GM12878 (cell line): Measurements from ENCODE around the gene NR1D2. TPM values are rescaled to one million over a fixed set of nuclear protein-coding genes. Genes with fewer than 3 reads are reported as not detected.

ENCODE experiments used
- ATAC-seq: fragments of 200-7000 bp; cut with Tn5 transposase; 3 replicates; pipeline ENCODE4 v1.9.1; 2020; ENCODE audit warnings: mild to moderate bottlenecking, moderate library complexity
- BruUV-seq: library from RNA; stranded (reverse); fragments of 400-500 nt; replicated peaks from 2 replicates; lab custom pipeline; 2021; lab: Mats Ljungman, UMichigan
- CTCF ChIA-PET: fragments of 300-600 bp; sonication (Branson Sonifier 250); formaldehyde crosslinking; extraction: SDS; loops from one replicate; lab custom pipeline; 2021; ENCODE audit warnings: inconsistent platforms; lab: Yijun Ruan, JAX
- POLR2A ChIA-PET: fragments of 350-600 bp; formaldehyde crosslinking; extraction: SDS; loops from one replicate; lab custom pipeline; 2021; ENCODE audit warnings: inconsistent platforms; lab: Charles Lee
- RAD21 ChIA-PET: fragments of 300-600 bp; sonication (Branson Sonifier 250); formaldehyde crosslinking; loops from one replicate; lab custom pipeline; 2023; ENCODE audit warnings: antibody characterized with exemption; ENCODE audit not compliant: unreplicated experiment; lab: Charles Lee
- SMC1A ChIA-PET: fragments of 300-600 bp; sonication (Branson Sonifier 250); formaldehyde crosslinking; loops from one replicate; lab custom pipeline; 2023; ENCODE audit not compliant: unreplicated experiment, uncharacterized antibody; lab: Charles Lee
- DNase-seq: peaks from one replicate; pipeline ENCODE4 v3.0.0-alpha.2; 2011; ENCODE audit warnings: low read depth, low spot score
- FAIRE-seq: peaks from 3 replicates; lab custom pipeline; 2011; peaks lifted over from hg19 to GRCh38; lab: Jason Lieb, UNC
- H2AFZ ChIP-seq: 2 replicates; pipeline ENCODE4 v1.6.0; 2011; ENCODE audit warnings: low read depth, low read length, control low read depth; ENCODE audit not compliant: control insufficient read depth
- H3K27ac ChIP-seq: 2 replicates; pipeline ENCODE4 v1.5.1; 2011; ENCODE audit warnings: control low read depth; ENCODE audit not compliant: control insufficient read depth, insufficient read depth
- H3K27me3 ChIP-seq, 2 experiments: replicated peaks in 1 of 2; 2 replicates each; pipeline versions ENCODE4 v1.6.0 to v1.6.1; 2011; ENCODE audit warnings: low read length in 1 of 2; ENCODE audit not compliant: control insufficient read depth in 2 of 2, insufficient read depth in 2 of 2
- H3K36me3 ChIP-seq, 2 experiments: 2 replicates each; pipeline ENCODE4 v1.5.1; 2011; ENCODE audit warnings: low read length in 1 of 2; ENCODE audit not compliant: control insufficient read depth in 2 of 2, insufficient read depth in 2 of 2
- H3K4me1 ChIP-seq: 2 replicates; pipeline ENCODE4 v1.6.1; 2011; ENCODE audit warnings: mild to moderate bottlenecking, low read length, moderate library complexity, mixed read lengths; ENCODE audit not compliant: control insufficient read depth, insufficient read depth
- H3K4me2 ChIP-seq: 2 replicates; pipeline ENCODE4 v1.6.0; 2011; ENCODE audit warnings: control low read depth; ENCODE audit not compliant: control insufficient read depth, insufficient read depth
- H3K4me3 ChIP-seq: fragments of 200-600 bp; sonication (generic); 2 replicates; pipeline ENCODE4 v1.5.1; 2016
- H3K79me2 ChIP-seq: 2 replicates; pipeline ENCODE4 v1.6.0; 2011; ENCODE audit warnings: low read length; ENCODE audit not compliant: control insufficient read depth, insufficient read depth
- H3K9ac ChIP-seq: 2 replicates; pipeline ENCODE4 v1.8.0; 2011; ENCODE audit warnings: low read length, control low read depth, mixed read lengths; ENCODE audit not compliant: control insufficient read depth, insufficient read depth
- H3K9me3 ChIP-seq: replicated peaks from 3 replicates; pipeline ENCODE4 v1.5.1; 2011; ENCODE audit warnings: mild to moderate bottlenecking, low read length; ENCODE audit not compliant: control insufficient read depth, insufficient read depth
- H4K20me1 ChIP-seq: 2 replicates; pipeline ENCODE4 v1.6.0; 2011; ENCODE audit not compliant: control insufficient read depth, insufficient read depth
- CBFB ChIP-seq: IDR thresholded peaks from 2 replicates; pipeline ENCODE4 v1.6.1; 2016; ENCODE audit warnings: antibody characterized with exemption, low read depth
- MEF2B ChIP-seq: fragments of 450-650 bp; IDR thresholded peaks from 2 replicates; pipeline ENCODE4 v1.6.1; 2018; ENCODE audit warnings: mild to moderate bottlenecking, moderate library complexity; ENCODE audit not compliant: partially characterized antibody, poor library complexity, severe bottlenecking
- MYC ChIP-seq: IDR thresholded peaks from 2 replicates; pipeline ENCODE4 v1.6.1; 2011; ENCODE audit warnings: mild to moderate bottlenecking, low read length, moderate library complexity, inconsistent platforms; ENCODE audit not compliant: insufficient read depth, insufficient replicate concordance, insufficient read length, severe bottlenecking
- NFIC ChIP-seq: IDR thresholded peaks from 2 replicates; pipeline ENCODE4 v1.6.1; 2012; ENCODE audit warnings: low read depth, mild to moderate bottlenecking, inconsistent platforms, low read length, moderate library complexity
- RUNX3 ChIP-seq: IDR thresholded peaks from 2 replicates; pipeline ENCODE4 v1.6.1; 2012; ENCODE audit warnings: low read length, inconsistent platforms
- SMARCA5 ChIP-seq: fragments of 450-650 bp; IDR thresholded peaks from 2 replicates; pipeline ENCODE4 v1.6.1; 2017; ENCODE audit warnings: mild to moderate bottlenecking
- SMC3 ChIP-seq: IDR thresholded peaks from 2 replicates; pipeline ENCODE4 v1.6.1; 2011; ENCODE audit warnings: low read length, improper control_type of control experiment, borderline replicate concordance
- TCF7 ChIP-seq: IDR thresholded peaks from 2 replicates; pipeline ENCODE4 v1.6.1; 2014; ENCODE audit warnings: antibody characterized with exemption, borderline replicate concordance
- ZNF24 ChIP-seq: fragments of 450-650 bp; IDR thresholded peaks from 2 replicates; pipeline ENCODE4 v1.6.1; 2017; ENCODE audit warnings: antibody characterized with exemption, mild to moderate bottlenecking
- ZNF622 ChIP-seq: fragments of 450-650 bp; IDR thresholded peaks from 2 replicates; pipeline ENCODE4 v1.6.1; 2017; ENCODE audit warnings: mild to moderate bottlenecking, inconsistent platforms
- ZSCAN29 ChIP-seq: fragments of 450-650 bp; IDR thresholded peaks from 2 replicates; pipeline ENCODE4 v1.6.1; 2017; ENCODE audit warnings: mild to moderate bottlenecking, moderate library complexity
- in situ Hi-C: fragments of 300-500 bp; cut with MboI; formaldehyde crosslinking; loops from 9 replicates; pipeline ENCODE4 v1.14.3; 2018; ENCODE audit warnings: mixed read lengths
- intact Hi-C: fragments of 100-400 bp; cut with micrococcal nuclease; formaldehyde crosslinking; loops from one replicate; pipeline ENCODE4 v1.14.2; 2022; ENCODE audit not compliant: unreplicated experiment
- polyA plus RNA-seq, 11 experiments: library from polyadenylated mRNA; depleted of rRNA in 4 of 11; unstranded in 6 of 11; stranded (reverse) in 5 of 11; fragments of >200 nt; fragmentation: Nextera tagmentation in 4 of 11; fragmentation: Illumina TruSeq in 1 of 11; extraction: Ambion mirVana in 4 of 11; extraction: Trizol in 1 of 11; gene quantifications; 1 replicate in 1 of 11; 2 replicates in 10 of 11; pipeline versions ENCODE4 v1.2.1 to v1.2.3, GENCODE V29; 2011 to 2016; ENCODE audit warnings: inconsistent platforms in 2 of 11, missing spikeins in 2 of 11, low read depth in 1 of 11
- total RNA-seq, 4 experiments: library from RNA; depleted of rRNA in 3 of 4; stranded (reverse); fragments of >200 nt in 3 of 4; fragmentation: Illumina TruSeq in 1 of 4; extraction: Trizol in 1 of 4; gene quantifications; 2 replicates each; pipeline versions ENCODE4 v1.2.1 to v1.2.3, GENCODE V29; 2013 to 2021
- TF ChIP-seq, protein P1 (sequence below): IDR thresholded peaks from 2 replicates; pipeline ENCODE4 v1.6.1; 2012; ENCODE audit warnings: low read depth, low read length, improper control_type of control experiment
- TF ChIP-seq, protein P2 (sequence below): fragments of 150-350 bp; IDR thresholded peaks from 2 replicates; pipeline ENCODE4 v1.6.1; 2016; ENCODE audit warnings: low read depth, low read length
- TF ChIP-seq, protein P3 (sequence below): fragments of 150-350 bp; IDR thresholded peaks from 2 replicates; pipeline ENCODE4 v1.6.1; 2014; ENCODE audit warnings: mild to moderate bottlenecking, low read depth, low read length

The NR1D2 gene
- total and polyA plus RNA-seq, 10 of the 15 experiments (the other 5 are each of a cell fraction or from before 2014, with no cell fraction given): 0.67 to 5.3 (median 2.6) TPM

- no peak overlapping the region for H2AFZ ChIP-seq
- FAIRE-seq: no peak
- H3K27ac ChIP-seq: no peak overlapping the region
- no peak for TF ChIP-seq ZSCAN29
- TF ChIP-seq MYC: no peak
- TF ChIP-seq CBFB: no peak
- TF ChIP-seq, protein P1, sequence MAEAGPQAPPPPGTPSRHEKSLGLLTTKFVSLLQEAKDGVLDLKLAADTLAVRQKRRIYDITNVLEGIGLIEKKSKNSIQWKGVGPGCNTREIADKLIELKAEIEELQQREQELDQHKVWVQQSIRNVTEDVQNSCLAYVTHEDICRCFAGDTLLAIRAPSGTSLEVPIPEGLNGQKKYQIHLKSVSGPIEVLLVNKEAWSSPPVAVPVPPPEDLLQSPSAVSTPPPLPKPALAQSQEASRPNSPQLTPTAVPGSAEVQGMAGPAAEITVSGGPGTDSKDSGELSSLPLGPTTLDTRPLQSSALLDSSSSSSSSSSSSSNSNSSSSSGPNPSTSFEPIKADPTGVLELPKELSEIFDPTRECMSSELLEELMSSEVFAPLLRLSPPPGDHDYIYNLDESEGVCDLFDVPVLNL: no peak
- TF ChIP-seq TCF7: no peak
- TF ChIP-seq SMARCA5: no peak
- no peak for TF ChIP-seq ZNF622
- TF ChIP-seq ZNF24: no peak
- no peak for TF ChIP-seq NFIC
- TF ChIP-seq, protein P2, sequence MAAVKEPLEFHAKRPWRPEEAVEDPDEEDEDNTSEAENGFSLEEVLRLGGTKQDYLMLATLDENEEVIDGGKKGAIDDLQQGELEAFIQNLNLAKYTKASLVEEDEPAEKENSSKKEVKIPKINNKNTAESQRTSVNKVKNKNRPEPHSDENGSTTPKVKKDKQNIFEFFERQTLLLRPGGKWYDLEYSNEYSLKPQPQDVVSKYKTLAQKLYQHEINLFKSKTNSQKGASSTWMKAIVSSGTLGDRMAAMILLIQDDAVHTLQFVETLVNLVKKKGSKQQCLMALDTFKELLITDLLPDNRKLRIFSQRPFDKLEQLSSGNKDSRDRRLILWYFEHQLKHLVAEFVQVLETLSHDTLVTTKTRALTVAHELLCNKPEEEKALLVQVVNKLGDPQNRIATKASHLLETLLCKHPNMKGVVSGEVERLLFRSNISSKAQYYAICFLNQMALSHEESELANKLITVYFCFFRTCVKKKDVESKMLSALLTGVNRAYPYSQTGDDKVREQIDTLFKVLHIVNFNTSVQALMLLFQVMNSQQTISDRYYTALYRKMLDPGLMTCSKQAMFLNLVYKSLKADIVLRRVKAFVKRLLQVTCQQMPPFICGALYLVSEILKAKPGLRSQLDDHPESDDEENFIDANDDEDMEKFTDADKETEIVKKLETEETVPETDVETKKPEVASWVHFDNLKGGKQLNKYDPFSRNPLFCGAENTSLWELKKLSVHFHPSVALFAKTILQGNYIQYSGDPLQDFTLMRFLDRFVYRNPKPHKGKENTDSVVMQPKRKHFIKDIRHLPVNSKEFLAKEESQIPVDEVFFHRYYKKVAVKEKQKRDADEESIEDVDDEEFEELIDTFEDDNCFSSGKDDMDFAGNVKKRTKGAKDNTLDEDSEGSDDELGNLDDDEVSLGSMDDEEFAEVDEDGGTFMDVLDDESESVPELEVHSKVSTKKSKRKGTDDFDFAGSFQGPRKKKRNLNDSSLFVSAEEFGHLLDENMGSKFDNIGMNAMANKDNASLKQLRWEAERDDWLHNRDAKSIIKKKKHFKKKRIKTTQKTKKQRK: no peak
- TF ChIP-seq RUNX3: no peak
- TF ChIP-seq, protein P3, sequence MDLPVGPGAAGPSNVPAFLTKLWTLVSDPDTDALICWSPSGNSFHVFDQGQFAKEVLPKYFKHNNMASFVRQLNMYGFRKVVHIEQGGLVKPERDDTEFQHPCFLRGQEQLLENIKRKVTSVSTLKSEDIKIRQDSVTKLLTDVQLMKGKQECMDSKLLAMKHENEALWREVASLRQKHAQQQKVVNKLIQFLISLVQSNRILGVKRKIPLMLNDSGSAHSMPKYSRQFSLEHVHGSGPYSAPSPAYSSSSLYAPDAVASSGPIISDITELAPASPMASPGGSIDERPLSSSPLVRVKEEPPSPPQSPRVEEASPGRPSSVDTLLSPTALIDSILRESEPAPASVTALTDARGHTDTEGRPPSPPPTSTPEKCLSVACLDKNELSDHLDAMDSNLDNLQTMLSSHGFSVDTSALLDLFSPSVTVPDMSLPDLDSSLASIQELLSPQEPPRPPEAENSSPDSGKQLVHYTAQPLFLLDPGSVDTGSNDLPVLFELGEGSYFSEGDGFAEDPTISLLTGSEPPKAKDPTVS: no peak
- TF ChIP-seq SMC3: no peak
- TF ChIP-seq MEF2B: no peak
- TF ChIP-seq, all 136 proteins: peak for 0
- CTCF ChIA-PET: no interaction called here
- Histone ChIP-seq H4K20me1 (no peaks in the 10 kb centered on the region), H3K36me3 (no peaks in the 10 kb centered on the region), H3K9me3 (no peaks in the 10 kb centered on the region), H3K9ac (no peak overlapping the region), H3K4me1 (no peaks in the 10 kb centered on the region), H3K79me2 (no peaks in the 10 kb centered on the region), H3K27me3 (no peaks in the 10 kb centered on the region), H3K4me2 (no peak overlapping the region), H3K4me3 (no peak overlapping the region)
- in situ Hi-C loops (no loop called here), intact Hi-C loops (no loop called here)
- DNase-seq (no peak), ATAC-seq (no peak)
- BruUV-seq: no TSS peak
- POLR2A ChIA-PET: no interaction called here
- RAD21 ChIA-PET: no interaction called here
- SMC1A ChIA-PET: no interaction called here
Measured at GRCh38 chr3:24017305-24017704, 72.2 kb downstream of the NR1D2 start.
